KMS-11 (cell line): ENCODE data around the gene TMEM134.

Experiments
- H2AFZ ChIP-seq: fragments of 200-600 bp; sonication (generic); 2 replicates; pipeline ENCODE4 v1.6.1; 2016; ENCODE audit warnings: antibody characterized with exemption, mixed run types, low read depth
- H3K27ac ChIP-seq: fragments of 200-600 bp; sonication (generic); 2 replicates; pipeline ENCODE4 v1.6.1; 2016; ENCODE audit warnings: mild to moderate bottlenecking, mixed run types
- H3K27me3 ChIP-seq: fragments of 200-600 bp; sonication (generic); 2 replicates; pipeline ENCODE4 v1.6.1; 2017; ENCODE audit warnings: mild to moderate bottlenecking, low read depth, mixed run types, moderate library complexity; ENCODE audit not compliant: insufficient read depth
- H3K36me3 ChIP-seq: fragments of 200-600 bp; sonication (generic); 2 replicates; pipeline ENCODE4 v1.6.1; 2017; ENCODE audit warnings: mild to moderate bottlenecking, mixed run types; ENCODE audit not compliant: insufficient read depth
- H3K4me1 ChIP-seq: fragments of 200-600 bp; sonication (generic); 2 replicates; pipeline ENCODE4 v1.6.1; 2016; ENCODE audit warnings: mild to moderate bottlenecking, low read depth, mixed run types; ENCODE audit not compliant: poor library complexity, severe bottlenecking
- H3K4me2 ChIP-seq: fragments of 200-600 bp; sonication (generic); 2 replicates; pipeline ENCODE4 v1.7.0; 2016; ENCODE audit warnings: mild to moderate bottlenecking, mixed run types
- H3K4me3 ChIP-seq: fragments of 200-600 bp; sonication (generic); IDR thresholded peaks from 2 replicates; pipeline ENCODE4 v1.6.1; 2017; ENCODE audit warnings: low read depth, low read length, mixed read lengths; ENCODE audit not compliant: insufficient read depth
- H3K79me2 ChIP-seq: fragments of 200-600 bp; sonication (generic); 2 replicates; pipeline ENCODE4 v1.6.1; 2016; ENCODE audit warnings: low read depth, mixed run types; ENCODE audit not compliant: insufficient read depth
- H3K9ac ChIP-seq: fragments of 200-600 bp; sonication (generic); 2 replicates; pipeline ENCODE4 v1.6.1; 2016; ENCODE audit warnings: mild to moderate bottlenecking, mixed run types
- H4K20me1 ChIP-seq: fragments of 200-600 bp; sonication (generic); 2 replicates; pipeline ENCODE4 v1.6.1; 2016; ENCODE audit warnings: mild to moderate bottlenecking, mixed run types; ENCODE audit not compliant: insufficient read depth
- CTCF ChIP-seq: fragments of 200-600 bp; sonication (generic); conservative IDR thresholded peaks from 2 replicates; pipeline ENCODE4 v1.6.1; 2017; ENCODE audit warnings: low read depth, mild to moderate bottlenecking, antibody characterized with exemption, low read length, moderate library complexity, mixed read lengths

The TMEM134 gene

GRCh38 chr11:67464411-67465188, 4.5 kb downstream of the TMEM134 start:
- H3K27me3 ChIP-seq, result no peaks in the 10 kb centered on the region; the same call in 1 of the 2 replicates
- H2AFZ ChIP-seq, result peak overlapping the region; percentile 71
- no peaks in the 10 kb centered on the region for H4K20me1 ChIP-seq
- H3K27ac ChIP-seq, result peak overlapping the region; percentile 50
- H3K4me3 ChIP-seq, result no peak overlapping the region
- no peak for TF ChIP-seq CTCF
- peak overlapping the region; percentile 71 for H3K4me2 ChIP-seq
- no peaks in the 10 kb centered on the region for H3K36me3 ChIP-seq
- H3K79me2 ChIP-seq, result no peaks in the 10 kb centered on the region
- H3K4me1 ChIP-seq, result peaks cover 17% of the 10 kb centered on the region
- H3K9ac ChIP-seq, result peak overlapping the region; percentile 74; the same call in 1 of the 2 replicates

DNA sequence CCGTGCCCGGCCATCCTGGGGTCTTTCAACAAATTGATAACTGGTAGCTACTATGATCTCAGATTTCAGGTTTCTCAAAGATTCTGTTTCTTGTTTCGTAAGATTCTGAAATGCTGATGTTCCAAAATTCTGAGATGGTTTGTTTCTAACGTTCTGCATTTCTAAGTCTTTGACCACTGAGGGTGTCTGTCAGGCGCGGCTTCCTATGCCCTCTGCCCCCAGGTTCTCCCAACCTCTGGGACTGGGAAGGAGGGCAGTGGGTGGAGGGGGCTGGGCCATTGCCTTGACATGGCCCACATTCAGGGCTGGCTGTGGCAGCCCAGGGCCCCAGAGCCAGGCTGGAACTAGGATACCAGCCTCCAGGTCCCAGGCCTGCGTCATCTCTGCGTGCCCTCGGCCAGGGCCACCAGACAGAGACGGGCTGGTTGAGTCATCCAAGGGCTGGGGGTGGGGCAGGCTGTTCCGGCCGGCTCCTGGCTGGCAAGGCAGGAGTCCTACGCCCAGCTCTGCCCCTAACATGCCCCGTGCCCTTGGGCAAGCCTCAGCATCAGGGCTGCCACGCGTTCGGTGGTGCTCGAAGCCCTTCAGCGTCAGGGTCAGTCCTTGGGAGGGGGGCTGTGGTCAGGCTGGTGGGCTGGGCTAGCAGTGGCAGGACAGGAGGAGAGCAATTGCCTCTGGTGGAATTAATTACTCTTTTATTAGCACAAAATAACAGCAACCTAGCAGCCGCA, 5.2 kb downstream of the TMEM134 start:
- Histone ChIP-seq H3K27me3 (no peaks in the 10 kb centered on the region; the same call in 1 of the 2 replicates), H3K9ac (no peak overlapping the region; the same call in 1 of the 2 replicates), H3K36me3 (no peaks in the 10 kb centered on the region), H3K27ac (no peak overlapping the region), H3K4me2 (peak overlapping the region; percentile 38; the same call in 1 of the 2 replicates), H4K20me1 (no peaks in the 10 kb centered on the region), H2AFZ (peak overlapping the region; percentile 71), H3K79me2 (no peaks in the 10 kb centered on the region), H3K4me1 (peaks cover 15% of the 10 kb centered on the region), H3K4me3 (no peak overlapping the region)
- no peak for TF ChIP-seq CTCF

DNA sequence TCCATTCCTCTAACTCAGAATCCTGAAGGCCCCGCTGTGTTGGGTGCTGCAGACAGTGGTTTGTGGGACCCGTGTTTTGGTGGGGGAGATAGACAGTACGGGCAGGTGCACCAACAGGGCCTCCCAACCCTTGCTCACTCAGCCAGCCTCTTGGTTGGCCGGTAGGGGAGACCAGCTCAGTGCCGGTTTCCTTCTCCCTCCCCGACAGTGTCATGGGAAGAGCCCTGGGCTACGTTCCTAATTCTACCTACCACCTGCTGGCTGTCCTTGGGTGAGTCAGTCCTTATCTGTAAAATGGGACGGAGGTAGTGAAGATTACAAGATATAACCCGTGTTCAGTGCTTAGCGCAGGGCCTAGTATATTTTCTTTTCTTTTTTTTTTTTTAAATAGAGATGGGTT, 5.9 kb downstream of the TMEM134 start:
- Histone ChIP-seq H3K36me3 (no peaks in the 10 kb centered on the region), H2AFZ (no peak overlapping the region), H3K79me2 (no peaks in the 10 kb centered on the region), H3K27me3 (no peaks in the 10 kb centered on the region; the same call in 1 of the 2 replicates), H3K4me3 (no peak overlapping the region), H3K4me2 (no peak overlapping the region), H4K20me1 (no peaks in the 10 kb centered on the region), H3K4me1 (peaks cover 15% of the 10 kb centered on the region), H3K9ac (no peak overlapping the region), H3K27ac (no peak overlapping the region)
- TF ChIP-seq CTCF, result no peak

- no peak overlapping the region for H3K4me3 ChIP-seq
Measured at GRCh38 chr11:67458266-67458665, 10.8 kb downstream of the TMEM134 start.

More at GRCh38 chr11:67458266-67458665, 10.8 kb downstream of the TMEM134 start:
- no peaks in the 10 kb centered on the region; the same call in 1 of the 2 replicates for H3K27me3 ChIP-seq
- no peak overlapping the region for H3K27ac ChIP-seq
- H4K20me1 ChIP-seq, result no peaks in the 10 kb centered on the region
- TF ChIP-seq CTCF, result no peak
- H3K36me3 ChIP-seq, result no peaks in the 10 kb centered on the region
- no peak overlapping the region for H2AFZ ChIP-seq
- H3K79me2 ChIP-seq, result no peaks in the 10 kb centered on the region
- no peak overlapping the region for H3K9ac ChIP-seq
- no peak overlapping the region for H3K4me2 ChIP-seq
- no peaks in the 10 kb centered on the region for H3K4me1 ChIP-seq
